Adipose tissue (tissue), 3 donors: Measurements from ENCODE around the gene GPAM. TPM values are rescaled to one million over a fixed set of nuclear protein-coding genes. Genes with fewer than 3 reads are reported as not detected.

ENCODE experiments used
- H3K27ac ChIP-seq: one replicate; pipeline ENCODE4 v1.5.1; 2013; ENCODE audit warnings: low read depth, low read length
- WGBS, 3 donors: extraction: QIAGEN DNeasy Blood & Tissue Kit; methylation state at CpG; one replicate each; pipeline ENCODE4 v1.1.7; 2013; 5-methylcytosine and 5-hydroxymethylcytosine counted together
- polyA plus RNA-seq, 3 donors: library from polyadenylated mRNA; stranded (reverse); fragments of 200-250 nt; gene quantifications; one replicate each; pipeline ENCODE4 v1.2.3, GENCODE V29; 2013
- donor health status: healthy with polysubstance abuse.
- donor health status: Bipolar disorder and iron deficiency.
- donor health status: healthy.

GPAM gene
- polyA plus RNA-seq, 3 donors, result 109 to 1,144 (median 124) TPM

- no peak overlapping the region for H3K27ac ChIP-seq
- 81 to 88% (median 87%) methylated on average over 6 of the region's 6 CpGs for WGBS, 3 donors
Observed at GRCh38 chr10:112191791-112192190, 8.2 kb upstream of the GPAM start.

- H3K27ac ChIP-seq, result no peak overlapping the region
- 45 to 62% (median 51%) methylated on average over 4 of the region's 4 CpGs for WGBS, 3 donors
Observed at GRCh38 chr10:112191041-112191590, 7.6 kb upstream of the GPAM start.

GRCh38 chr10:112189465-112189864, 5.9 kb upstream of the GPAM start:
- H3K27ac ChIP-seq, result no peak overlapping the region
- WGBS, 3 donors, result 63 to 76% (median 72%) methylated on average over 5 of the region's 5 CpGs

- H3K27ac ChIP-seq, result no peak overlapping the region
- 57 to 66% (median 61%) methylated on average over 2 of the region's 2 CpGs for WGBS, 3 donors
Observed at GRCh38 chr10:112187527-112187926, 4.0 kb upstream of the GPAM start.

GRCh38 chr10:112185959-112186358, 2.4 kb upstream of the GPAM start:
- H3K27ac ChIP-seq, result no peak overlapping the region
- WGBS, 3 donors, result 82 to 92% (median 85%) methylated on average over 1 of the region's 1 CpG

GRCh38 chr10:112184379-112184778, 814 bp upstream of the GPAM start:
- WGBS, 3 donors, result 20 to 27% (median 21%) methylated on average over 2 of the region's 2 CpGs
- no peak overlapping the region for H3K27ac ChIP-seq

- WGBS, 3 donors, result 7 to 11% (median 9%) methylated on average over 5 of the region's 5 CpGs
- H3K27ac ChIP-seq, result no peak overlapping the region
Observed at GRCh38 chr10:112184052-112184371, 447 bp upstream of the GPAM start.

GRCh38 chr10:112182784-112183328, 709 bp downstream of the GPAM start:
- whole genome bisulfite sequencing, 3 donors, result 23 to 34% (median 29%) methylated on average over 10 of the region's 10 CpGs
- H3K27ac ChIP-seq, result no peak overlapping the region

- 56 to 89% (median 88%) methylated on average over 1 of the region's 1 CpG for WGBS, 3 donors
- no peak overlapping the region for H3K27ac ChIP-seq
Observed at GRCh38 chr10:112177247-112177646, 6.3 kb downstream of the GPAM start.

GRCh38 chr10:112176543-112176942, 7.0 kb downstream of the GPAM start:
- 88 to 92% (median 91%) methylated on average over 3 of the region's 3 CpGs for WGBS, 3 donors
- no peak overlapping the region for H3K27ac ChIP-seq

GRCh38 chr10:112175409-112175808, 8.2 kb downstream of the GPAM start:
- 94 to 95% (median 94%) methylated on average over 8 of the region's 8 CpGs for WGBS, 3 donors
- H3K27ac ChIP-seq, result no peak overlapping the region

- H3K27ac ChIP-seq, result no peak overlapping the region
- 84 to 92% (median 90%) methylated on average over 4 of the region's 4 CpGs for WGBS, 3 donors
Observed at GRCh38 chr10:112173206-112173605, 10.4 kb downstream of the GPAM start.

GRCh38 chr10:112168733-112169132, 14.8 kb downstream of the GPAM start:
- no peak overlapping the region for H3K27ac ChIP-seq
- WGBS, 3 donors, result 91 to 93% (median 92%) methylated on average over 6 of the region's 6 CpGs

GRCh38 chr10:112166800-112167199, 16.8 kb downstream of the GPAM start:
- H3K27ac ChIP-seq, result no peak overlapping the region
- 83 to 91% (median 90%) methylated on average over 3 of the region's 3 CpGs for WGBS, 3 donors

- H3K27ac ChIP-seq, result no peak overlapping the region
- 49 to 70% (median 69%) methylated on average over 4 of the region's 4 CpGs for WGBS, 3 donors
Observed at GRCh38 chr10:112161757-112162518, 21.6 kb downstream of the GPAM start.

- no peak overlapping the region for H3K27ac ChIP-seq
- 77 to 94% (median 85%) methylated on average over 3 of the region's 3 CpGs for WGBS, 3 donors
Observed at GRCh38 chr10:112160834-112161233, 22.7 kb downstream of the GPAM start.

- WGBS, 3 donors, result 93 to 98% (median 97%) methylated on average over 8 of the region's 8 CpGs
- no peak overlapping the region for H3K27ac ChIP-seq
Observed at GRCh38 chr10:112159469-112159868, 24.1 kb downstream of the GPAM start.

GRCh38 chr10:112151524-112152039, 32.0 kb downstream of the GPAM start:
- 83 to 91% (median 87%) methylated on average over 4 of the region's 4 CpGs for WGBS, 3 donors
- no peak overlapping the region for H3K27ac ChIP-seq

- H3K27ac ChIP-seq, result no peak overlapping the region
- WGBS, 3 donors, result 80 to 83% (median 81%) methylated on average over 3 of the region's 3 CpGs
Observed at GRCh38 chr10:112148331-112148730, 35.2 kb downstream of the GPAM start.

GRCh38 chr10:112146799-112147198, 36.8 kb downstream of the GPAM start:
- WGBS, 3 donors, result 80 to 87% (median 83%) methylated on average over 6 of the region's 6 CpGs
- no peak overlapping the region for H3K27ac ChIP-seq
